IMR-90 (cell line): ENCODE results near the gene DNAH6. TPM values are rescaled to one million over a fixed set of nuclear protein-coding genes. Genes with fewer than 3 reads are reported as not detected.
A peak's percentile ranks its signal among the peaks of the same experiment; 100 is the strongest.

Source experiments
- ATAC-seq: fragments of 200-7000 bp; cut with Tn5 transposase; 2 replicates; pipeline ENCODE4 v1.9.1; 2020; ENCODE audit warnings: low read depth, mild to moderate bottlenecking, moderate library complexity
- BruUV-seq: library from RNA; stranded (reverse); fragments of 400-500 nt; replicated peaks from 2 replicates; lab custom pipeline; 2021; lab: Mats Ljungman, UMichigan
- CTCF ChIA-PET: fragments of 300-600 bp; formaldehyde crosslinking; extraction: SDS; loops from one replicate; lab custom pipeline; 2021; ENCODE audit warnings: antibody characterized with exemption; lab: Yijun Ruan, JAX
- POLR2A ChIA-PET: fragments of 300-600 bp; sonication (Branson Sonifier 250); formaldehyde crosslinking; loops from one replicate; lab custom pipeline; 2022; ENCODE audit warnings: antibody characterized with exemption; ENCODE audit not compliant: unreplicated experiment; lab: Charles Lee
- DNase-seq: peaks from one replicate; pipeline ENCODE4 v3.0.0; 2013
- H2AFZ ChIP-seq: replicated peaks from 2 replicates; pipeline ENCODE3; 2013; ENCODE audit warnings: low read length, mild to moderate bottlenecking; ENCODE audit not compliant: poor library complexity
- H2AK5ac ChIP-seq: 2 replicates; pipeline ENCODE4 v1.6.1; 2013; ENCODE audit warnings: low read depth, low read length, inconsistent platforms
- H2AK9ac ChIP-seq: replicated peaks from 2 replicates; pipeline ENCODE3; 2013; ENCODE audit warnings: mild to moderate bottlenecking, low read depth, low read length, moderate library complexity; ENCODE audit not compliant: poor library complexity
- H2BK120ac ChIP-seq: 2 replicates; pipeline ENCODE4 v1.6.1; 2013; ENCODE audit warnings: low read depth, low read length, inconsistent platforms
- H2BK15ac ChIP-seq: 3 replicates; pipeline ENCODE4 v1.6.1; 2013; ENCODE audit warnings: low read depth, low read length, inconsistent platforms
- H2BK20ac ChIP-seq: 2 replicates; pipeline ENCODE4 v1.6.1; 2013; ENCODE audit warnings: low read depth, mild to moderate bottlenecking, inconsistent platforms, low read length, moderate library complexity
- H2BK5ac ChIP-seq: 2 replicates; pipeline ENCODE4 v1.6.1; 2013; ENCODE audit warnings: mild to moderate bottlenecking, low read depth, low read length, inconsistent platforms; ENCODE audit not compliant: poor library complexity, severe bottlenecking
- H3K14ac ChIP-seq: replicated peaks from 2 replicates; pipeline ENCODE4 v1.6.1; 2013; ENCODE audit warnings: low read depth, low read length, inconsistent platforms
- H3K18ac ChIP-seq: 2 replicates; pipeline ENCODE4 v1.6.1; 2013; ENCODE audit warnings: low read depth, low read length, control low read depth
- H3K23ac ChIP-seq: 2 replicates; pipeline ENCODE4 v1.6.1; 2013; ENCODE audit warnings: low read depth, low read length, inconsistent platforms
- H3K27ac ChIP-seq: 2 replicates; pipeline ENCODE4 v1.5.1; 2013; ENCODE audit warnings: mild to moderate bottlenecking, control low read depth, low read length; ENCODE audit not compliant: insufficient read depth
- H3K27me3 ChIP-seq: 2 replicates; pipeline ENCODE4 v1.6.1; 2013; ENCODE audit warnings: low read length; ENCODE audit not compliant: control insufficient read depth, insufficient read depth
- H3K36me3 ChIP-seq: 2 replicates; pipeline ENCODE4 v1.6.1; 2013; ENCODE audit warnings: low read length, mixed read lengths; ENCODE audit not compliant: control insufficient read depth, insufficient read depth
- H3K4ac ChIP-seq: 2 replicates; pipeline ENCODE4 v1.6.1; 2013; ENCODE audit warnings: low read depth, low read length, inconsistent platforms
- H3K4me1 ChIP-seq: 2 replicates; pipeline ENCODE4 v1.6.1; 2013; ENCODE audit warnings: low read length, mixed read lengths; ENCODE audit not compliant: control insufficient read depth, insufficient read depth
- H3K4me2 ChIP-seq: 2 replicates; pipeline ENCODE4 v1.6.1; 2013; ENCODE audit warnings: low read depth, mild to moderate bottlenecking, control low read depth, low read length, moderate library complexity
- H3K4me3 ChIP-seq: 2 replicates; pipeline ENCODE4 v1.5.1; 2013; ENCODE audit warnings: low read depth, mild to moderate bottlenecking, control low read depth, low read length, moderate library complexity; ENCODE audit not compliant: insufficient read depth
- H3K56ac ChIP-seq: 2 replicates; pipeline ENCODE4 v1.6.1; 2013; ENCODE audit warnings: low read length, inconsistent platforms; ENCODE audit not compliant: insufficient read depth; ENCODE audit errors: extremely low read depth
- H3K79me1 ChIP-seq, 2 experiments: 2 replicates each; pipeline ENCODE4 v1.6.1; 2013; ENCODE audit warnings: low read length in 2 of 2, inconsistent platforms in 1 of 2, low read depth in 1 of 2
- H3K9ac ChIP-seq: 2 replicates; pipeline ENCODE4 v1.6.1; 2013; ENCODE audit warnings: low read depth, low read length, control low read depth
- H3K9me1 ChIP-seq: 2 replicates; pipeline ENCODE4 v1.6.1; 2013; ENCODE audit warnings: low read length, inconsistent platforms; ENCODE audit not compliant: insufficient read depth
- H3K9me3 ChIP-seq: 2 replicates; pipeline ENCODE4 v1.6.1; 2013; ENCODE audit warnings: low read length; ENCODE audit not compliant: control insufficient read depth, insufficient read depth
- H4K20me1 ChIP-seq: 2 replicates; pipeline ENCODE4 v1.6.1; 2013; ENCODE audit warnings: low read length, inconsistent platforms; ENCODE audit not compliant: insufficient read depth
- H4K5ac ChIP-seq: 2 replicates; pipeline ENCODE4 v1.6.1; 2013; ENCODE audit warnings: mild to moderate bottlenecking, low read depth, low read length, control low read depth
- H4K8ac ChIP-seq, 2 experiments: 2 replicates each; pipeline ENCODE4 v1.6.1; 2013; ENCODE audit warnings: low read depth in 2 of 2, low read length in 2 of 2, control low read depth in 1 of 2, inconsistent platforms in 1 of 2
- H4K91ac ChIP-seq: 2 replicates; pipeline ENCODE4 v1.6.1; 2013; ENCODE audit warnings: low read depth, low read length, inconsistent platforms; ENCODE audit not compliant: insufficient read depth
- CEBPB ChIP-seq: IDR thresholded peaks from 2 replicates; pipeline ENCODE4 v1.6.1; 2012; ENCODE audit warnings: low read depth, low read length, improper control_type of control experiment
- CTCF ChIP-seq: conservative IDR thresholded peaks from 2 replicates; pipeline ENCODE4 v1.5.1; 2012; ENCODE audit warnings: mild to moderate bottlenecking, low read depth, low read length, improper control_type of control experiment
- FOS ChIP-seq: fragments of 150-350 bp; IDR thresholded peaks from 2 replicates; pipeline ENCODE4 v1.6.1; 2016; ENCODE audit warnings: low read depth, low read length
- MAFK ChIP-seq: IDR thresholded peaks from 2 replicates; pipeline ENCODE4 v1.6.1; 2012; ENCODE audit warnings: low read depth, low read length, improper control_type of control experiment
- NFE2L2 ChIP-seq: fragments of 150-350 bp; IDR thresholded peaks from 2 replicates; pipeline ENCODE4 v1.6.1; 2016; ENCODE audit warnings: low read depth, mild to moderate bottlenecking, low read length
- RAD21 ChIP-seq: IDR thresholded peaks from 2 replicates; pipeline ENCODE4 v1.6.1; 2012; ENCODE audit warnings: low read length, improper control_type of control experiment
- USF2 ChIP-seq: fragments of 150-350 bp; IDR thresholded peaks from 2 replicates; pipeline ENCODE4 v1.6.1; 2017; ENCODE audit warnings: mild to moderate bottlenecking, antibody characterized with exemption, low read length, low read depth
- WGBS, 2 experiments: methylation state at CpG; one replicate each; pipeline versions ENCODE4 v1.1.5 to v1.1.7; 2013; ENCODE audit warnings: missing lambda C conversion rate in 2 of 2; ENCODE audit not compliant: insufficient read length in 1 of 2; ENCODE audit errors: extremely low coverage in 2 of 2; 5-methylcytosine and 5-hydroxymethylcytosine counted together
- dilution Hi-C: fragments of 300-500 bp; cut with HindIII; formaldehyde crosslinking; loops from one replicate; pipeline ENCODE4 v1.14.3; 2018; ENCODE audit warnings: low sequenced_read_pairs; ENCODE audit not compliant: unreplicated experiment
- in situ Hi-C: fragments of 300-500 bp; cut with MboI; formaldehyde crosslinking; loops from 3 replicates; pipeline ENCODE4 v1.14.3; 2019; ENCODE audit warnings: low sequenced_read_pairs, inconsistent platforms, mixed read lengths
- intact Hi-C: fragments of 100-400 bp; cut with micrococcal nuclease; formaldehyde crosslinking; loops from 2 replicates; pipeline ENCODE4 v1.10.0; 2022
- polyA plus RNA-seq, 3 experiments: library from polyadenylated mRNA; depleted of rRNA; stranded (reverse); fragments of >200 nt; gene quantifications; 2 replicates each; pipeline ENCODE4 v1.2.3, GENCODE V29; 2012; ENCODE audit warnings: low replicate concordance in 1 of 3
- total RNA-seq: library from RNA; depleted of rRNA; stranded (reverse); fragments of >200 nt; gene quantifications from 2 replicates; pipeline ENCODE4 v1.2.3, GENCODE V29; 2012

The DNAH6 gene
- total and polyA plus RNA-seq, 2 of the 4 experiments (the other 2 are of a cell fraction): under 0.01 to 0.07 TPM

GRCh38 chr2:84676295-84676694 is 160.0 kb downstream of the DNAH6 start:
- H4K91ac ChIP-seq: no peak overlapping the region
- peak; percentile 84 for ATAC-seq
- H2BK20ac ChIP-seq: no peak overlapping the region
- H3K23ac ChIP-seq: no peak overlapping the region
- DNase-seq: peak; percentile 85
- no TSS peak for BruUV-seq
- H3K27ac ChIP-seq: no peak overlapping the region
- H2AK5ac ChIP-seq: no peak overlapping the region
- WGBS, 2 experiments: no CpG with 5 or more reads among the region's 1 CpG
- H3K4me1 ChIP-seq: peaks cover 3% of the 10 kb centered on the region
- peak overlapping the region; percentile 18 for H2BK5ac ChIP-seq
- H3K14ac ChIP-seq: no peak overlapping the region
- H3K56ac ChIP-seq: no peak overlapping the region
- H3K9me1 ChIP-seq: peaks cover 7% of the 10 kb centered on the region
- H3K36me3 ChIP-seq: no peaks in the 10 kb centered on the region
- peaks cover 10% of the 10 kb centered on the region; the same call in 1 of the 2 replicates for H3K27me3 ChIP-seq
- no peak overlapping the region for H3K4me3 ChIP-seq
- H2BK15ac ChIP-seq: peak overlapping the region; percentile 36; the same call in 1 of the 3 replicates
- TF ChIP-seq MAFK (peak; percentile 29; the same call in 1 of the 2 replicates), FOS (peak; percentile 38; the same call in 1 of the 2 replicates), CTCF (0 out of 2 replicates have a peak, but pooled peaks have one; percentile 12), CEBPB (peak; percentile 13; the same call in 1 of the 2 replicates), USF2 (no peak), NFE2L2 (peak; percentile 28; the same call in 1 of the 2 replicates), RAD21 (no peak; the same call in 1 of the 2 replicates)
- CTCF ChIA-PET: interaction anchor here (1.2 kb wide), 1 partner anchor 250 kb away, joined by 5 read pairs; no protein-coding TSS in a partner anchor
- no peak overlapping the region for H3K9ac ChIP-seq
- in situ Hi-C loops: no loop called here
- H3K4ac ChIP-seq: no peak overlapping the region
- H3K79me1 ChIP-seq: no peaks in the 10 kb centered on the region
- intact Hi-C loops: no loop called here
- POLR2A ChIA-PET: no interaction called here
- H3K18ac ChIP-seq: no peak overlapping the region
- H4K20me1 ChIP-seq: no peaks in the 10 kb centered on the region
- H2AK9ac ChIP-seq: no peak overlapping the region
- no peak overlapping the region for H4K8ac ChIP-seq
- dilution Hi-C loops: no loop called here
- H3K4me2 ChIP-seq: no peak overlapping the region
- no peak overlapping the region for H4K5ac ChIP-seq
- H2BK120ac ChIP-seq: no peak overlapping the region
- H2AFZ ChIP-seq: no peak overlapping the region
- no peaks in the 10 kb centered on the region for H3K9me3 ChIP-seq
